ENCODE results near the gene NR1I2.

- TF ChIP-seq EZH2 (IDR thresholded peaks at IDR 0.05): no peak
- TF ChIP-seq, protein P1, sequence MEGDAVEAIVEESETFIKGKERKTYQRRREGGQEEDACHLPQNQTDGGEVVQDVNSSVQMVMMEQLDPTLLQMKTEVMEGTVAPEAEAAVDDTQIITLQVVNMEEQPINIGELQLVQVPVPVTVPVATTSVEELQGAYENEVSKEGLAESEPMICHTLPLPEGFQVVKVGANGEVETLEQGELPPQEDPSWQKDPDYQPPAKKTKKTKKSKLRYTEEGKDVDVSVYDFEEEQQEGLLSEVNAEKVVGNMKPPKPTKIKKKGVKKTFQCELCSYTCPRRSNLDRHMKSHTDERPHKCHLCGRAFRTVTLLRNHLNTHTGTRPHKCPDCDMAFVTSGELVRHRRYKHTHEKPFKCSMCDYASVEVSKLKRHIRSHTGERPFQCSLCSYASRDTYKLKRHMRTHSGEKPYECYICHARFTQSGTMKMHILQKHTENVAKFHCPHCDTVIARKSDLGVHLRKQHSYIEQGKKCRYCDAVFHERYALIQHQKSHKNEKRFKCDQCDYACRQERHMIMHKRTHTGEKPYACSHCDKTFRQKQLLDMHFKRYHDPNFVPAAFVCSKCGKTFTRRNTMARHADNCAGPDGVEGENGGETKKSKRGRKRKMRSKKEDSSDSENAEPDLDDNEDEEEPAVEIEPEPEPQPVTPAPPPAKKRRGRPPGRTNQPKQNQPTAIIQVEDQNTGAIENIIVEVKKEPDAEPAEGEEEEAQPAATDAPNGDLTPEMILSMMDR (IDR thresholded peaks at IDR 0.05): no peak
These were observed 5.6 kb upstream of the NR1I2 start for GRCh38 chr3:119776304-119776703.
